GM18951 (cell line): ENCODE measurements around the gene COL4A1.

ENCODE experiments used
- POLR2A ChIP-seq: IDR thresholded peaks from 4 replicates; pipeline ENCODE4 v1.6.1; 2011; ENCODE audit warnings: mild to moderate bottlenecking; ENCODE audit not compliant: insufficient read length, insufficient read depth; ENCODE audit errors: extremely low read depth
- in situ Hi-C: fragments of 300-500 bp; cut with MboI; formaldehyde crosslinking; loops from one replicate; pipeline ENCODE4 v1.12.0; 2022; ENCODE audit warnings: low sequenced_read_pairs, mixed read lengths, inconsistent platforms; ENCODE audit not compliant: unreplicated experiment

The COL4A1 gene

DNA sequence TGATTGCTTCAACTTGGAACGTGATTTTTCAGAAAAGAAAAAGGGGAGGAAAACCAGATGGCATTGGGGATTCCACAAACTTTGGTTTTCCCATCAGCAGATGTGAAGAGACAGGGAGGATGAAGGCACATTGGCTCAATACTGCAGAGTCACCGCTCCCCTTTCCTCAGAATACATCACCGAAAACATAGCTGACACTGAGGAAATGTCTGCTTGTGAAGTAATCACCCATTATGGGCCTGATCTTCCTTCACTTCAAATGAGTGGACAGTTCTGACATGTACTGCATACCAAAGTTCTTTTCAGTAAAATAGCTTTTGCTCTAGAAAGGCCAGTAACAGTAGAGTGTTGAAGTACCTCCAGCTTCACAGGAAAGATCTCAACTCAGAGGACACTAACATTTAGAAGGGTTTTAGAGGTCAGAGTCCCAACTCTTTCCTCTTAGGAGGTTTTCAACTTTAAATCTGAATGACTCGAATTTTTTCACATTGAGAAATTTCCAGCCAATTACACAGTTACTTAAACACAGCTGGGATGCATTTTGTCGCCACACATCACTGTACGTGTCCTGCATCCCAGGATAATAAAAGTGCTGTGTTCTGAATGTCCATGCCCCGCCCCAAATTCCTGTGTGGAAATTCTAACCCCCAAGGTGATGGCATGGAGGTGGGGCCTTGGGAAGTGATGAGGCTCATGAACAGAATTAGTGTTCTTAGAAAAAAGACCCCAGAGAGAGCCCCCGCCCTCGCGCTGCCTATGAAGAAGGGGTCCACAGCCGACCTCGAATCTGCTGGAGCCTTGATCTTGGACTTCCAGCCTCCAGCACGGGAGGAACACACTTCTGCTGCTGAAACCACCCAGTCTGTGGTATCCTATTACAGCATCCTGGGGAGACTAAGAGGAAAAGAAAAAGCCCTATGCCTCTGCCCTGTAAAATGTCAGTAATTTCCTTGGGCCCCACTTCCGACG, 77.7 kb downstream of the COL4A1 start:
- in situ Hi-C loops, result no loop called here
- no peak for TF ChIP-seq POLR2A

DNA sequence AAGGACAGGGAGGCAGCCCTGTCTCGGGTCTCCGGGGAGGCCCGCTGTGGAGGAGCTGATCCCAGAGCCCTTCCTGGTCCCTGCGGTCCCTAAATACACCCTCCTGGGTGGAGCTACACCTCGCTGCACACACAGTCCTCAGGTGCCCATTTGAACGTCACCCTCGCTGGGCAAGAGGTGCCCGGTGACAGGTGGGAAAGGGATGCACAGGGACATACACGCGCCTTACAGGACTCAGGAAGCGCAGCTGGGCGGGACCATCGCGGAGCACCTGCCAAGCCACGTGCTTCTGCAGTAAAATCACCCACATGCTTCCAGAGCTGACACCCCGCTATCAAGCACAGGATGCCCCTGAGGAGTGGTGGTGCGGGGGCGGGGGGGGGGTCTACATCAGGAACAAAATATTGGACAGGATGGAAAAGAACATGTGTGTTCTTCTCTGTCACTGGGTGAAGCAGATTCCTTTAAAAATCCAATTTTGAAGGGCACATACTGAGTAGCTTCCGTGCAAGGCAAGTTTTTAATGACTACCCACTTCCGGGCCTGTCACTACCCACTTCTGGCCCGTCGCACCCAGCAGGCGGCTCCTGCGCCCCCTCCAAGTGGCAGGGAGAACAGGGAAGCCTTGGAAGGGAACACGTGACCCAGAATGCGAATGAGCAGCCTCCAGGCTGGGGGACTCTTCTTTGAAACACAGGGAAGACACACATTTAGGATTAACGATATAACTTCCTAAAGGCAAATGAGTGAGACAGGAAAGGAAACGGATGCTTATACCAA, 78.9 kb downstream of the COL4A1 start:
- no peak for TF ChIP-seq POLR2A
- in situ Hi-C loops, result no loop called here

DNA sequence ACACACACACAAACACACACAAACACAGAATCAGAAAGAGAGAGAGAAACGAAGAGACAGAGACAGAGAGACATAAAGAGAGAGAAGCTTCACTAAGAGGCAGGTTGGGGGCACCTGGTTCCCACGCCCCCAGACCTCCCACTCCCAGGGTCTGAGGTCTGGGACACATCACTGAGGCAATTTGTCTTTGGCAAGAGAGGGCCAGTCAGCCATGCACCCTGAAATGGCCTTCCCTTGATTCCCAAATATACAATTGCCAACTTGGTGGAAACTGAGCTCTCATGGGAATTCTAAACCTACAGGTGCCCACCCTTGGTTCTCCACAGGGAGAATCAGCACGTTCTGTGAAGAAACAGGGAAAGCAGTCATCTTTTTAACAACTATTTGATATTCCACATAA, 79.5 kb downstream of the COL4A1 start:
- no peak for TF ChIP-seq POLR2A
- in situ Hi-C loops, result no loop called here

DNA sequence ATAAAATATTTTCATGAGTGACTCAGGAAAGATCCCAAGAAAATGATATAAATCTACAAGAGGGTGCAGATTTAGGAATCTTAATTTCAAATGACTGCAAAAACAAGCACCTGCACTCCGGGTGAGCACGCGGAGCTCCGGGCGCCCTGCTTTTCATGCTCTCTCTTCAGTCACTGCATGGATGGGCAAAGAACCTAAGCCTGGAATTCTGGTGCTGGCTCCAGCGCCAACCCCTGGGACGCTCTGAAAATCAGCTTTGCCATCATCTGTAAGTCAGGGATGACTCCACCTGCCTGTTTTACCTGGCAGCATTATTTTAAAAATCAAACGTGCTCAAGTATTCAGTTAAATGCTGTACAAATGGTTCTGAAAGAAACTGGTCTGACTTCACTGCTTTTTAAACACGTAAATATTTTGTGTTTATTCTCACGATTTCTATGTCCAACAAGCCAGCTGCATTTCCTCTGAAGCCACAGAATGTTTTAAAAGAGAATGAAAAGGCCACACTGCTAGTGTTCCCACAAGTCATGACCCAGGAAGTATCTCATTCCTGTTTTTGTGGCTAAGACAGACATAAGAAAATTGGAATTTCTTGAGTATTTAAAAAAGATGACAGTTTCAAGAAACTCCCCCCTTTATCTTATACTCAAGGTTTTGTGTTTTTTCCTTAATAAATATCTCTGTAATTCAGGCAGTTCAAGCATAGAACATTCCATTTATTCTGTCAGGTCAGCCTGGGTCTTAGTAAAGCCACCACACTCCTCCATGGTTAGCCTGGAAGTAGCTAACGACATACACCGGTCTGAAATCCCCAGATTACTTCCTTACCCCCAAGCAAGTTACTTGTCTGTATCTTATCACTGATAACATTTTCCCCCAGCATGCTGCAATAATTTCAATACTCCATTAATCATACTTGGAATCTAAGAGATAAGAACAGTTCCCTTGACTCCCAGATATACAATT, 81.1 kb downstream of the COL4A1 start:
- in situ Hi-C loops, result no loop called here
- TF ChIP-seq POLR2A, result no peak

DNA sequence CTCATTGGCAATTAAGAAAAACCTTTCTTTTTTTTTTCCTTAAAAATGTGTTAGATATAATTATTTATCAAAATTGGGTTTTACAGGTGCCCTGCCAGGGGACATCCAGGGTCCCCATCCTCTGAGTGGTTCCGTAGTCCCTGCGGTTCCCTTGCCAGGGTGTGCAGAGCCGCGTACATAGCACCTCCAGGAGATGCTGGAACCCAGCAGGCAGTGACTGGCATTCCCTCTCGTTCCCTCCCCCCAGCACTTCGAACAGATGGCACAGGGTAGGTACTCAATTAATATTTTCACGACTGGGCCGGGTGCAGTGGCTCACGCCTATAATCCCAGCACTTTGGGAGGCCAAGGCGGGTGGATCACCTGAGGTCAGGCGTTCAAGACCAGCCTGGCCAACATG, 82.0 kb downstream of the COL4A1 start:
- in situ Hi-C loops, result no loop called here
- no peak for TF ChIP-seq POLR2A

DNA sequence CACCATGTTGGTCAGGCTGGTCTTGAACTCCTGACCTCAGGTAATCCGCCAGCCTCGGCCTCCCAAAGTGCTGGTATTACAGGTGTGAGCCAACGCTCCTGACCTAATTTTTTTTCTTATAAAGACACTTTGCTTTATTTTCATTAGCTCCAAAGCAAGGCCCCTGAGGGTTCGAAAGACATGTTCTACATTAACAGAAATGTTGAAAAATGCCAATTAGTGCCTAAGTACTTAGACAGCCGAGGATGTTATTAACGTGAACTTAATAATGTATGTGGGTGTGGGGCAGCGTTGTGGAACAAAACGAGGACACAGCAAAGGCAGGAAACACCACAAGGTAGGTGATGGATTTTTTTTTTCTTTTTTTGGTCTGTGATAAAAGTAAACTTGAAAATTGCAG, 82.4 kb downstream of the COL4A1 start:
- TF ChIP-seq POLR2A, result no peak
- in situ Hi-C loops, result no loop called here

DNA sequence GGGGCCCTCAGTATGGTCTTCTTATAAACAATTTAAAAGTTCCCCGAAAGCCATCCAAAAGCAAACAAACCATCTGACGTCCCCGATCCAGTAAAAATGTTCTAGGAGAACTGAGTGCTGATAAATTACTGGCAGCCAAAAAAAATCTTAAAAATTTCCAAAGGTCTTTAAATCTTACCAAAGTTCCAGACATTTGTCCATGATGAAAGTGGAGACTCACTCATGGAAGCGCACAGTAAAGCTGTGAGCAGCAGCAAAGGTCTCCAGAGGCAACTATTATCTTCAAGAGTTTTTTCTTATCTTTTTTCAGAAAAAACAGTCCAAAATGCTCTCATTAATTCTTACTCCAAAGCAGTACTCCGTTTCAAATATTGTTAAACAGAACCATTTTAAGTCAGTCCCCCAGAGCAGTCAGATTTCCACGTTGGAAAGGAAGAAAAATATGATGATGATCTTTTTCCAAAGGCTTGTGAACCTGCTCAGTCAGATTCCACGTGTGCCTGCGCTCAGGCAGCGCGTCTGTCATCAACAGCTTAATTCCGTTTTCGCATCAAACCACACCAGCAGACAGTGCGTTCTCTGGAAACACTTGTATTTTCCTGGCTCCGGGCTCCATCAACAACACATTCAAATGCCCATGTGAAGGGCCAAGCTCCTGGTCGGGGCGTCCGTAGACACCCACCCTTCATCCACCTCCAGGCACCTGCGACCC, 85.4 kb downstream of the COL4A1 start:
- no peak for TF ChIP-seq POLR2A
- in situ Hi-C loops, result no loop called here

DNA sequence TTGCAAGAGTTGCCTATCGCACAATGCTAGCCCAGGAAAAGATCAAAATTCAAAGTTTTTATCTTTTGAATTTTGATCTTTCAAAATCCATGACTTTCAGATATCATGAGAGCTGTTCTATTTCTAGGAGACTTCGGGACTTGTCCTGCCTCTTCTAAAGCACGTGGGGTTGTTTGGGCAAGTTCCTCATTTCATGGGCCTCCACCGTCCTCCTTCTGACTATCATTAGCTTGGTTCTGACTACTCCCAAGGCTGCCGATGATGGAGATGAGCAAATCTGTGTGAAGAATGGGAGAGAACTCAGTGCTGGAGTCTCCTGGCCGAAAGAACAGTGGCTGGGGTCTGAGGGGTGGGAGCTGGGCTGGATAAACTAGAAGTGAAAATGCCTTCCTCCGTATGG, 86.5 kb downstream of the COL4A1 start:
- in situ Hi-C loops, result no loop called here
- no peak for TF ChIP-seq POLR2A

DNA sequence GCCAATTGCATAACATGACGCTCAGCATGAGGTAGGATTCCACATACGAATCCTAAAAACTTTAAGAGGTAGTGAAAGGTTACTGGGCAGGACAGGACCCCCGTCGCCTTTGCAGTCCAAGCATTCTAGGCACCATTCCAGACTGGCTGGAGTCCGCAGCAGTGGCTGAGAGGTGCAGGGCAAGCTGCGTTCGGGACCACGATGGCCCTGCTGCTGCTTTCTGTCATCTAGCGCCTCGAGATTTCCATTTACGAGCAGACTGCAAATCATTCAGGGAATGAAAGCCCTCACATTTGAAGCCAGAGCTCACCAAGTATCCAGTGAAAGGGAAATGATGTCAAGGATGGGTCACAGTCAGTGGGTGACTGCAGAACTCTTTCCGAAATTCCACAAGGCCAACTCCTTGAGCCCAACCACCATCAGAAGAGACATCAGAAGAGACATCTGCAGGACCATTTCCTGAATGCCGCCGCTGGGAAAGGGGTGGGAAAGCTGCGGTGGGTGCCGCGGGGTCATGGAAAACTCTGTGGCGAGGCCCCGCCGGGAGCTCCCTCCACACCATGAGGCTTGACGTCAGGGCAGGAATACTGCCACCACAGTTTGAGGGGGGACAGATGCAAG, 88.3 kb downstream of the COL4A1 start:
- in situ Hi-C loops, result loop anchor here (10.0 kb wide), 1 partner anchor 196 kb away; no protein-coding TSS in a partner anchor
- no peak for TF ChIP-seq POLR2A

DNA sequence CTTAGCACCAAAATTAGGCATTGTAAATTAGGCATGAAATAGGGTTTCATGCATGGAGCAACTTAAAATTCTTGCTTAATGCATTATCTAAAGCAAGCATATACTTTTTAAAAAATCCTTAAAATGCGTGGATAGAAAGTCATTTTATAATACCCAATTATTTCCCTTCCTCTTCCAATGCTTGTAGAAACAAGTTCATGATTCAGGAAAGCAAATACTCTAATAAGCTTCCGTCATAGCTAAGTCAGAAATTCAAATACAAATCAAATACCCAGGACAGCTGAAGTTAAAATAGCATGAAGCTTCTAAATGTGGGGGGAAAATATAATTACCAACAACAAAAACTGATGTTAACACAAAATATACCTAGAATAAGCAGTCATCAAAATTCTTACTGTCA, 89.1 kb downstream of the COL4A1 start:
- in situ Hi-C loops, result loop anchor here (10.0 kb wide), 1 partner anchor 197 kb away; no protein-coding TSS in a partner anchor
- no peak for TF ChIP-seq POLR2A

DNA sequence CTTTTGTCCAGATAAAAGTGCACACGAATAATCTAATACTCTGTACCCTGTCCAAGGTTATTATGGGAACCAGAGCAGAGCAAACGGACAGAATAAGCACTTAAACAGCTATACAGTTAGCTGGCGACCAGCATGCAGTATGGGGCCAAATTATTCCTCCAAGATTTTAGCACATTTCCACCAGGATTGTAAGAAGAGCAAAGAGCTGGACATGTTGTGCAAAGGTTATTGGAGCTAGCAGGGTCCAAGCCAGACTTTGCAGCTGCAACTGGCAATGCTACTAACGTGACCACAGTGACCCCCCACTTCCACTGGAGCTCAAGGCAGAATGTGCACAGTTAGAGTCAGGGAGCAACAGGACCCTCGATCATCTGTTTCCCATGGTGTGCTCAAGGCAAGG, 89.9 kb downstream of the COL4A1 start:
- in situ Hi-C loops, result loop anchor here (10.0 kb wide), 1 partner anchor 198 kb away; no protein-coding TSS in a partner anchor
- no peak for TF ChIP-seq POLR2A
